Measurements from ENCODE around the gene CRIP1.

CRIP1 gene

GRCh38 chr14:105478398-105479251 is 8.1 kb upstream of the CRIP1 start:
- H4K20me1 ChIP-seq (ENCODE audit: insufficient read depth, low read length), result no peaks in the 10 kb centered on the region
- no peaks in the 10 kb centered on the region for H3K9me3 ChIP-seq (replicated peaks; ENCODE audit: insufficient read depth, low read length)
- TF ChIP-seq, protein P1, sequence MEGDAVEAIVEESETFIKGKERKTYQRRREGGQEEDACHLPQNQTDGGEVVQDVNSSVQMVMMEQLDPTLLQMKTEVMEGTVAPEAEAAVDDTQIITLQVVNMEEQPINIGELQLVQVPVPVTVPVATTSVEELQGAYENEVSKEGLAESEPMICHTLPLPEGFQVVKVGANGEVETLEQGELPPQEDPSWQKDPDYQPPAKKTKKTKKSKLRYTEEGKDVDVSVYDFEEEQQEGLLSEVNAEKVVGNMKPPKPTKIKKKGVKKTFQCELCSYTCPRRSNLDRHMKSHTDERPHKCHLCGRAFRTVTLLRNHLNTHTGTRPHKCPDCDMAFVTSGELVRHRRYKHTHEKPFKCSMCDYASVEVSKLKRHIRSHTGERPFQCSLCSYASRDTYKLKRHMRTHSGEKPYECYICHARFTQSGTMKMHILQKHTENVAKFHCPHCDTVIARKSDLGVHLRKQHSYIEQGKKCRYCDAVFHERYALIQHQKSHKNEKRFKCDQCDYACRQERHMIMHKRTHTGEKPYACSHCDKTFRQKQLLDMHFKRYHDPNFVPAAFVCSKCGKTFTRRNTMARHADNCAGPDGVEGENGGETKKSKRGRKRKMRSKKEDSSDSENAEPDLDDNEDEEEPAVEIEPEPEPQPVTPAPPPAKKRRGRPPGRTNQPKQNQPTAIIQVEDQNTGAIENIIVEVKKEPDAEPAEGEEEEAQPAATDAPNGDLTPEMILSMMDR (IDR thresholded peaks at IDR 0.05; ENCODE audit: low read length), result no peak
- TF ChIP-seq EZH2phosphoT487 (IDR thresholded peaks at IDR 0.05; ENCODE audit: low read length) (no peak), EZH2 (optimal IDR thresholded peaks at IDR 0.05; ENCODE audit: low read depth, low read length) (no peak)
- H3K79me2 ChIP-seq (ENCODE audit: low read length), result no peaks in the 10 kb centered on the region
- no peak overlapping the region for H3K27ac ChIP-seq (ENCODE audit: low read length)
- H3K4me3 ChIP-seq (ENCODE audit: low read length), result no peak overlapping the region
- no peaks in the 10 kb centered on the region for H3K36me3 ChIP-seq (replicated peaks; ENCODE audit: insufficient read depth, low read length)
- no peaks in the 10 kb centered on the region for H3K9me2 ChIP-seq (replicated peaks; ENCODE audit: insufficient read depth, low read length)
- no peak overlapping the region for H3K4me2 ChIP-seq (ENCODE audit: low read depth, low read length)
- no peak overlapping the region for H3K9ac ChIP-seq (ENCODE audit: low read length)
- no peak overlapping the region for H2AFZ ChIP-seq (ENCODE audit: low read length)
- H3F3A ChIP-seq (ENCODE audit: insufficient read depth, low read length), result no peaks in the 10 kb centered on the region
- peaks cover 6% of the 10 kb centered on the region; the same call in 1 of the 2 replicates for H3K4me1 ChIP-seq (ENCODE audit: low read length)
- no peak for DNase-seq
- H3K27me3 ChIP-seq (replicated peaks; ENCODE audit: insufficient read depth, low read length), result peaks cover 43% of the 10 kb centered on the region

DNA sequence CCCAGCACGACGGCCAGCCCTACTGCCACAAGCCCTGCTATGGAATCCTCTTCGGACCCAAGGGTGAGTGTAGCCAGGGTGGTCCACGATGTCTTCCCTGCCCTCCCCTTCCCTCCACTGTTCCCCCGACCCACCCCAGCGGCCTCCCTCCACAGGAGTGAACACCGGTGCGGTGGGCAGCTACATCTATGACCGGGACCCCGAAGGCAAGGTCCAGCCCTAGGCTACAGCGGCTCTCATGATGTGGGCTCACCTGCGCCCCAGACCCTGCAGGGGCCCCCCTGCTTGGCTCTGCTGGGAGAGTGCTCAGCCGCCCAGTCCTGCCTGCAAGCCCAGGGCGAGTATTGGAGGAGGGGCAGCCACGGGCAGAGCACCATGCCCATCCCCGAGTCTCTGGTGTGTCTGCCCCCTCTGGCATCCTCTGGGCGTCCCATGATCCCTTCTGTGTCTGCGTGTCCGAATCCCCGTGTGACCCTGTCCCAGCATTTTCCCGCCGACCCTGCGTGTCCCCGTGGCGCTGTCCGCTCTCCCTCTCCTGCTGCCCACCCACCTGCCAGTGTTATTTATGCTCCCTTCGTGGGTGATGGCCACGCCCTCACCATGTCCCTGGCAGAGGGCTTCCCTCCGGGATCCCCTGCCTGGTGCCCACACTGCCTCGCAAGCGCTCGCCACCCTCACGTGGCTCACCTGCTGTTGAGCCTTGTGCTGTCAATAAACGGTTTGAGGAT is 7.1 kb upstream of the CRIP1 start:
- Histone ChIP-seq H3K27me3 (replicated peaks; ENCODE audit: insufficient read depth, low read length) (peaks cover 43% of the 10 kb centered on the region), H2AFZ (ENCODE audit: low read length) (no peak overlapping the region), H3K9ac (ENCODE audit: low read length) (no peak overlapping the region), H3K79me2 (ENCODE audit: low read length) (no peaks in the 10 kb centered on the region), H3K36me3 (replicated peaks; ENCODE audit: insufficient read depth, low read length) (no peaks in the 10 kb centered on the region), H3K27ac (ENCODE audit: low read length) (no peak overlapping the region), H4K20me1 (ENCODE audit: insufficient read depth, low read length) (no peaks in the 10 kb centered on the region), H3K4me1 (ENCODE audit: low read length) (peaks cover 6% of the 10 kb centered on the region; the same call in 1 of the 2 replicates), H3K4me2 (ENCODE audit: low read depth, low read length) (no peak overlapping the region), H3K9me2 (replicated peaks; ENCODE audit: insufficient read depth, low read length) (no peaks in the 10 kb centered on the region), H3F3A (ENCODE audit: insufficient read depth, low read length) (no peaks in the 10 kb centered on the region), H3K4me3 (ENCODE audit: low read length) (no peak overlapping the region), H3K9me3 (replicated peaks; ENCODE audit: insufficient read depth, low read length) (no peaks in the 10 kb centered on the region)
- no peak for DNase-seq
- TF ChIP-seq, protein P1 (IDR thresholded peaks at IDR 0.05; ENCODE audit: low read length), result no peak
- TF ChIP-seq EZH2phosphoT487 (IDR thresholded peaks at IDR 0.05; ENCODE audit: low read length) (no peak), EZH2 (optimal IDR thresholded peaks at IDR 0.05; ENCODE audit: low read depth, low read length) (no peak)

GRCh38 chr14:105480199-105480746 is 6.4 kb upstream of the CRIP1 start:
- Histone ChIP-seq H3K9ac (ENCODE audit: low read length) (no peak overlapping the region), H3K9me3 (replicated peaks; ENCODE audit: insufficient read depth, low read length) (no peaks in the 10 kb centered on the region), H3K4me1 (ENCODE audit: low read length) (peaks cover 6% of the 10 kb centered on the region; the same call in 1 of the 2 replicates), H3F3A (ENCODE audit: insufficient read depth, low read length) (no peaks in the 10 kb centered on the region), H3K27ac (ENCODE audit: low read length) (no peak overlapping the region), H2AFZ (ENCODE audit: low read length) (no peak overlapping the region), H3K27me3 (replicated peaks; ENCODE audit: insufficient read depth, low read length) (peaks cover 40% of the 10 kb centered on the region), H3K36me3 (replicated peaks; ENCODE audit: insufficient read depth, low read length) (no peaks in the 10 kb centered on the region), H4K20me1 (ENCODE audit: insufficient read depth, low read length) (no peaks in the 10 kb centered on the region), H3K9me2 (replicated peaks; ENCODE audit: insufficient read depth, low read length) (no peaks in the 10 kb centered on the region), H3K4me2 (ENCODE audit: low read depth, low read length) (no peak overlapping the region), H3K79me2 (ENCODE audit: low read length) (no peaks in the 10 kb centered on the region), H3K4me3 (ENCODE audit: low read length) (no peak overlapping the region)
- no peak for TF ChIP-seq EZH2phosphoT487 (IDR thresholded peaks at IDR 0.05; ENCODE audit: low read length)
- no peak for TF ChIP-seq EZH2 (optimal IDR thresholded peaks at IDR 0.05; ENCODE audit: low read depth, low read length)
- TF ChIP-seq, protein P1 (IDR thresholded peaks at IDR 0.05; ENCODE audit: low read length), result no peak
- no peak for DNase-seq

Data from MM.1S (cell line).